ENCODE data around the gene C3AR1.
"Not testable (repeated sequence)": the region's sequence is repeated elsewhere in the genome, so short reads cannot be mapped to it uniquely, and the experiment has no call there.

GRCh38 chr12:8113117-8113516 lies 47.0 kb upstream of the C3AR1 start:
- TF ChIP-seq CTCF, EP300 (IDR thresholded peaks at IDR 0.05): not testable (repeated sequence)
